Iris pigment epithelial cell (primary cell): Measurements from ENCODE around the gene PTK7.
A peak's percentile ranks its signal among the peaks of the same experiment; 100 is the strongest.
"Not testable (repeated sequence)": the region's sequence is repeated elsewhere in the genome, so short reads cannot be mapped to it uniquely, and the experiment has no call there.

ENCODE experiments used
- DNase-seq: peaks from one replicate; pipeline ENCODE4 v3.0.0-alpha.2; 2011; ENCODE audit warnings: low read depth

Gene PTK7

GRCh38 chr6:43086022-43086658 is 10.0 kb downstream of the PTK7 start:
- DNase-seq: no peak

DNA sequence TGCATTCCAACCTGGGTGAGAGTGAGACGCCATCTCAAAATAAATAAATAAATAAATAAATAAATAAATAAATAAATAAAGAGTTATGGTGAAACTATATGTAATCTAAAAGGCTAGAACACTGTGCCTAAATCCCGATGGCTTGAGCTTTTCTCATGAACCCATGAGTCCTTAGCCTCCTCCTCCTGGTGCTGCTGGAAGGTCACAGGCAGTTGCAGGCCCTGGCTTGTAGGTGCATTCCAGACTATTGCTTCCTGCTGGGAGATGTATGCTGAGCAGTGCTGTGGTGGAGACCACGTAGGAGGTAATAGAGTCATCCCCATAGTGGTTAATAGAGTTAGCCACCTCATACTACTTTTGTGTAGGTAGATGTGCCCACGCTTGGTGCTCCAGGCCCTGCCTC is 12.5 kb downstream of the PTK7 start:
- DNase-seq: no peak

DNA sequence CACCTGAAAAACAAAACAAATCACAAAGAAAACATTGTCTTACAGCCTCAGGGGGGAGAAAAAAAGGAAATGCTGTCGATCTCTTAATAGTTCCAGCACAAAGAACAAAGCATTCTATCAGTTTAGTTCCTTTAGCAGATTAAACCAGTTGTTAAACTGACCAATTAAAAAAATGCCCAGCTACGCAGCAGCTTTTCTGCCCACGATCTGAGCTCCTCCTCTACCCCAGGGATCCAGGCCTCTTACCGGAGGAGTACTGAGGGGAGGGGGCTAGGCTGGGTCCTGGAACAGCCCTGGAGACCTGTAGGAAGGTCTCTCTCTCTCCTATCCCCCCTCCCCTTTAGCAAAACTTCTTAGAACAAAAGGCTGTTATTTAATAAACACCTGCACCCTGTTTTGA is 13.4 kb downstream of the PTK7 start:
- no peak for DNase-seq

GRCh38 chr6:43089874-43090558 is 13.9 kb downstream of the PTK7 start:
- DNase-seq: peak; percentile 39

GRCh38 chr6:43090559-43090956 is 14.4 kb downstream of the PTK7 start:
- DNase-seq: no peak

GRCh38 chr6:43091020-43091419 is 14.9 kb downstream of the PTK7 start:
- no peak for DNase-seq

DNA sequence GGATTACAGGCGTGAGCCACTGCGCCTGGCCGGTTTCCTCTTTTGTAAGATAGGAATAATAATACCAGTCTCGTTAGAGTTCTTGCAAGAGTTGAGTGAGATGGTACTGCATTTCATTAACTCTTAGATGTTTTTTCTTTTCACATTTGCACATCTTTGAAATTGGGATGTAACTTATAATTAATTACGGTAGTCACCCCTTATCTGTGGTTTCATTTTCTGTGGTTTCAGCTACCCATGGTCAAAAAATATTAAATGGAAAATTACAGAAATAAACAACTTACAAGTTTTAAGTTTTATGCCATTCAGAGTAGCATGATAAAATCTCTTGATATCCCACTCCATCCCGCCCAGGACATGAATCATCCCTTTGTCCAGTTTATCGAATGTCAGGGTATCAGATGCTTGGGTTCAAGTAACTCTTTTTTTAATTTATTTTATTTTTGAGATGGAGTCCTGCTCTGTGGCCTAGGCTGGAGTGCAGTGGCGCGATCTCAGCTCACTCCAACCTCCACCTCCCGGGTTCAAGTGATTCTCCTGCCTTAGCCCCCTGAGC is 15.4 kb downstream of the PTK7 start:
- DNase-seq: no peak

GRCh38 chr6:43092635-43093034 is 16.5 kb downstream of the PTK7 start:
- DNase-seq: no peak

- peak; percentile 84 for DNase-seq
Measured at GRCh38 chr6:43093436-43094289, 17.5 kb downstream of the PTK7 start.

DNA sequence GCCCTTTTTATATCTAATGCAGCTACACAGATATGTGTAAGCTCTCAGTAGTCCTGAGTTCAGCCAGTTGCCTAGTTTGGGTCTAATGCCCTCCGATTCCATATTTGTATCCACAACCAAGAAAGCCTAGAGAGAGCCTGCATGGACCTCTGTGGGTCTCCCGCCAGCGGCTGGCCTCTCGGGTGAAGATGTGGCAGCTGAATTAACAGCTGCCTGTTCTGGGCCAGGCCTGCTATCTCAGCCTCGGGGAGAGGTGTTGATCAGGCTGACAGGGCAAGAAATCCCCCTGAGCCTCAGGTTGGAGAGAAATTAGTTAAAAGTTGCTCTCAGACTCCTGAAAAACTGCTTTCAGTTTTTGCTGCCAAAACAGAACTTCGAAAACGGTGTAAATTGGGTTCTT is 19.8 kb downstream of the PTK7 start:
- no peak for DNase-seq

- peak; percentile 82 for DNase-seq
Measured at GRCh38 chr6:43096451-43097097, 20.5 kb downstream of the PTK7 start.

DNA sequence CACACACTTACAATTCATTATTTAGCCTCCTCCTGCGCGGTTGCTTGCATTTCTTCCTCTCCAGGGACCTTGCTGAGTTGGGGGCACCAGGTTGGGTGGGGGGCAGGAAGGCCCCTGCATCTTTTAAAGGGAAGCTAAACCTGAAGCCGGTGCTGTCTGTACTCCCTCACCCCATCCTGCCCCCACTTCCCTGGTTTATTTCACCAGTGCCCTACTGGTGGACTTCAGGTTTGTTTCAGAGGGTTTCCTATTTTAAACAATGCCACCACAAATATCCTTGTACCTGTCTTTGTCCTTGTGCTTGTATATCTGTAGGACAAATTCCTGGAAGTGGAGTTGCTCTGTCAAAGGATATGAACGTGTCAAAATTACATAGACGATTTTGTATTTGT is 21.0 kb downstream of the PTK7 start:
- DNase-seq: no peak

DNA sequence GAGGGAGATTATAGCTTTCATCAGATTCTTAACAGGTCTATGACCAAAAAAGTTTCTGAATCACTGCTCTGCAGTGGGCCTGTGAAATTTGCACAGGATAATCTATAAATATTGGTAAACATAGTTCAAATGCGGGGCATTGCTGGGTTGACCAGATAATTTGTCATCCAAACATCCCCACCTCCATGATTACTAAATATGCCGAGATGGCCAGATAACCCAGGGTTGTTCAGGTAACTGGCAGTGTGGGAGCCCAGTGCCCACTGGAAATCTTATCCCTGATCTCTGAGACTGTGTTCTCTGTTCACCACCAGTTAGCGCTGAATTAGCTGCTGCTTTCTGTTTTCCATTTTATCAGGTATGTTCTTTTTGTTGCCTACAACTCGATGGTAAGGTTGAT is 21.4 kb downstream of the PTK7 start:
- DNase-seq: no peak

- DNase-seq: no peak
Measured at GRCh38 chr6:43101497-43101896, 25.4 kb downstream of the PTK7 start.

DNA sequence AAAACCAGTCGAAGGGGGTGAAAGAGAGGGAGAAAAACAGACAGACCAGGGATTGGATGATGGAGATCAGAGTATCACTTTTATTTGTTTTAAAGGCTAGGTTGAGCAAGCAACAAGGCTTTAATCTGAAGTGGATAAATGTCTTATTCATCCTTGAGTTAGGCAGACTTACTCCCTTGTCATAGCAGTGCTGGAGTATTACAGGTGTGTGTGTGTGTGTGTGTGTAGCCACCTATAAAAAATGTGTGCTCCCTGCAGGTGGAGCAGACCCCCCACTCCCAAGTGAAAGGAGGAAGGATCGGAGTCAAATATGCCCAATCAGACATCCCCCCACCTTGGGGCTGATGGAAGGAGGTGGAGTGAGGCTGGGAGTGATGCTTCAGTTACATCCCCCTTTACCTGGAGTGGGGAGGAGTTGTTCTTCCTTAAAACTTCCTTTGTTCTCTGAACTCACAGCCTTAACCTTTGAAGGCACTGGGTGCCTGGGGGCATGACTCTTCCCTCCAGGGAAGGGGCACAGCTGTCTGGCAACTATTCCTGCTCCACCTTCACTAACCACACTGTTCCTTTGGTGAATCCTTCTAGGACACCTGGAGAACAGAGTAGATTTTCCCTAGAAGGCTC is 27.3 kb downstream of the PTK7 start:
- no peak for DNase-seq

DNA sequence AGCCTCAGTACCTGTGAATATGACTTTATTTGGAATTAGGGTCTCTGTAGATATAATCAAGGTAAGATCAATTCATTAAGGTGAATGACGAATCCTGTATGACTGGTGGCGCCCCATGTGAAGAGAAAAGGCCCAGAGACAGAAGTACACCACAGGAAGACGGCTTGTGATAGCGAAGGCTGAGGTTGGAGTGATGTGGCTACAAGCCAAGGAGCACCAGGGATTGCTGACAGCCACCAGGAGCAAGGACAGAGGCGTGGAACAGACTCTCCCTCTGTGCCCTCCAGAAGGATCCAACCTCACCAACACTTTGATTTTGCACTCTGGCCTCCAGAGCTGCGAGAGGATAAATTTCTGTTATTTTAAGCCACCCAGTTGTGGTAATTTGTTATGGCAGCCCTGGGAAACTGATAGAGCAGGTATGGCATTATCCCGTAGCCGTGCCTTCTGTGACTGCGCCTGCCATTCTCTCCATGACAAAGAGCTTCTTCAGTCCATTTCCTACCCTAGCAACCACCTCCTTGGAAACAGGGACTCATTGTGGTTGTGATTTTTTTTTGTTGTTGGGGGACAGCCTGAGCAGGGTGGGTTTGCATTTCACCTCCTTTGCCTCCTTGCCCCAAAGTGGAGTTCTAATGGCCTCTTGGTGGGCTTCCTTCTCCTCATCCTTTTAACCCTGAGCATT is 29.6 kb downstream of the PTK7 start:
- no peak for DNase-seq

GRCh38 chr6:43107344-43108062 is 31.4 kb downstream of the PTK7 start:
- no peak for DNase-seq

DNA sequence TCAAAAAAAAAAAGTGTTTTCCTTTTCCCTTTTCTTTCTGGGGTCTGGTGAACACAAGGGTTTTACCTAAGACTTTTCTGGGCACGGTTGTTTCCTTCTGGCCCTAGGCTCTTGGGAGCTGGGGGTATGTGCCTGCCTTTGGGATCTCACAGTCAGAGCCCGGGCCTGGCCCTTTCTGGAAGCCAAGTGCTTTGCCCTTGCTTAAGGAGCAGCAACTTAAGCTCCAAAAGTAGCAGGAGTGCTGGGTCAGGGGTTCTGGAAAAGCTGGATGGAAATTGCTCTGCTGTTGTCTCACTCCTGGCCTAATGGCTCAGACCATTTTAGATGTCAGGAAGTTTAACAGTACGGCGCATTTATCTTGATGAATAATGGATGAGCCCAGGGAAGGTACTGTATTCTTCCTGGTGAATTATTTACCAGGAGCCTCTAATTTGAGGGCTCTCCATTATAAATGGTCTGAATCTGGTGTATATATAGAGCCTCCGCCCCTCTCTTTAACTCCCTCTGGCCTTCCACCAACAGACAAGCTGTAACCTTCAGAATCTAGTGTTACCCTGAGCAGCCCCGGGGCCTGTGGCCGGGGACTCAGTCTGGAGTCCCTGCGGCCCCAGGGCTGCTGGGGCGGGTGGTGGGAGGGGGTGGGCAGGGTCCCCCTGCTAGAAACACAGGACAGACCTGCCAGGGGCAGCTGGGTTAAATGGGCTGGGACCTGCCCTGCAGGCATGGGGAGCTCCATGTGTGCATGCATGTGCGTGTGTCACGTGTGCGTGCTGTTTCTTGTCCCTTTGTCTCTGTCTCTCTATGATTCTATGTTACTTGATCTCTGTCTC is 37.5 kb downstream of the PTK7 start:
- DNase-seq: no peak

GRCh38 chr6:43115365-43115764 is 39.3 kb downstream of the PTK7 start:
- DNase-seq: no peak

GRCh38 chr6:43117466-43117865 is 41.4 kb downstream of the PTK7 start:
- not testable (repeated sequence) for DNase-seq
